ENCODE results near the gene DHRS13.
"Not testable (repeated sequence)": the region's sequence is repeated elsewhere in the genome, so short reads cannot be mapped to it uniquely, and the experiment has no call there.

The DHRS13 gene

DNA sequence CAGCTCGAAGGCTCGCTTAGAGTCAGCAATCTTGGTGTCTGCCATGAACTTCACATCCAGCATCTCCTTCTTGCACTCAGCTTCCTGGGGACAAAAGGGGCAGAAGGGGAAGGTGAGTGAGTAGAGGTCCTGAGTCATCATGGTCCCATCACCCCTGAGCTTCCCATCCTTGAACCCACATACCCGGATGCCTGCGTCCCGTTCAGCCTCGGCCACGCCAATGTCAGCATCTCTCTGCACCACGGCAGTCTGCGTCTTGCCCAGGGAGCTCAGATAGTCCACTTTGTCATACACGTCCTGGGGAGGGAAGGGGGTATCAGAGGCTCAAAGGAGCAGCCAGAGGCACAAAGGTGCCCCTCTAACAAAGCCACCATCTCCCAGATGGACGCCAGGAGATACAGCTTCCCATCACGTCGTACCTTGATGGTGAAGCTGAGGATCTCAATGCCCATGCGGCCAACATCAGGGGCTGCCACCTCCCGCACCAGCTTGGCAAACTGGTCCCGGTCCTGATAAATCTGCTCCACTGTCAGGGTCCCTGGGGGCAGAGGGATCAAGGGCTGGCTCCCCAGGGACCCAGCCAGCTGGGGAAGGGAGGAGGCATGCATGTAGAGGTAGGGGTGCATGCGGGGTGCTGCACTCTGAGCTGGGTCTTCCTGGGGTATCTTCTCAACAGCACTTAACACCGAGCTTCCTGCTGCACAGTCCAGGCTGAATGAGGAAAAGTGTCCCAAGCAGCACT is 20.6 kb downstream of the DHRS13 start:
- DNase-seq (ENCODE audit: low read depth), result no peak

DNA sequence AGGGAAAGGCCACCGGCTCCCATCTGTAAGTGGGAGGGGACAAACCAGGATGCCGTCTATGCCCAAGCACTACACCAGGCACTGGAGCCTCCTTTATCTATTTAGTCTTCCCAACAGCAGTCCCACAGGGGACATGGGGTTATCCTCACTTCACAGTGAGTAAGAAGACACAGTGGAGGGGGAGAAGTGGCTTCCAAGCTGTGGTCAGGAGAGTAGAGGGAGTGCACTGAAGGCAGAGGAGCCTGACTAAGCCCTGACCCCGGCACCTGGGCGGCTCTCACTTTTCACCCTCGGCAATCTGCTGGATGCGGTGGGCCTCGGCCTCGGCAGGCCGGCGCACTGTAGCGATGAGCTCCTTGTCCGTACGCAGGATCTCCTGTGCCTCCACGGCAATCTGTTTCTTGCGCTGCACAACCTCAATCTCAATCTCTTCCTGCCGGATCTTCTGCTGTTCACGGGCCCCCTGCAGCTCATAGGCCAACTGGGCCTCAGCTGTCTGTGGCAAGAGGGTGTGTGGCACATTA is 21.3 kb downstream of the DHRS13 start:
- no peak for DNase-seq (ENCODE audit: low read depth)

DNA sequence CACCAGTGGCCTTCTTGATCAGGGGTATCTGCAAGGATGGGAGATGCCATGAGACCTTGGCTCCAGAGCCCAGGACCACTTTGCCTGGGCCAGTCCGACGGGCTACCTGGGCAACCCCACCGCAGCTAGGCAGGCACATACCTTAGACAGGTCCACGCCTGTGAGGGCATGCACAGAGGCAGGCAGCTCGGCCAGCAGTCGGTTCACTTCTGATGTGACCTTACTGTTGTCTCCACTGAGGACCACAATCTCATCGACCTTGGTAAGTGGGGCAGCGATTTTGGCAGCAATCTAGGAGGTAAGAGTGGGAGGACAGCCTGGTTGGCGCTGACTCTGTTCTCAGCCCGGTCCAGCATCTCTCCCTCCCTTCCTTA is 22.3 kb downstream of the DHRS13 start:
- no peak for DNase-seq (ENCODE audit: low read depth)

DNA sequence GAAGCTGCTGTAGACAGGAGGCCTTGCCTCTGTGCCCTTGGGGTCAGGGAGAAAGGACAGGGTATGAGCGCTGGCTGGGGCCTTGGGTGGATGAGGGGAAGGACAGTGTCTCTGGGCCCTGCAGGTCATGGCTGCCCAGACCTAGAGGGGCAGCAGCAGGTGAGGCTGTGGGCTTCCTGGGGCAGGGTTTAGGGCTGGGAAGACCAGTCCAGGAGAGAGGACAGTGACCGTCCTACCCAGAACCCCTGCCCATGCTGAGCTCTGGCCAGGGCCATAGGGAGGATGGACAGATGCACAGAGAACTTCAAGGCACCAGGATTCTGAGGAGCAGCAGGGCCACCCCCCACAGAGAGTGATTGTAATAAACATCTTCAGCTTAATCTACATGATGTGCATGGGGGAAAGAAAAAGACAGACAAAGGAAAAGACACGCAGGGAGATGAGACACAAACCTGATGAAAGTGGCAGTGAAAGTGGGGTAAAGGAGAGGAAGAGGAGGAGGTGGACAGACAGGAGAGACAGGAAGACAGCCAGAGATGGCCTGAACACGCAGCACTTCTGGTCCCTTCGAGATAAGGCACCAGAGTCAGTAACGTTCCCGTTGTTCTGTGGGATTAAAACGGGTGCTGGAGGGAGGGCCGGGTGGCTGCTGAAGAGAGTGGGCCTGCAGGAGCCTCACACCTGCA is 22.9 kb downstream of the DHRS13 start:
- no peak for DNase-seq (ENCODE audit: low read depth)

DNA sequence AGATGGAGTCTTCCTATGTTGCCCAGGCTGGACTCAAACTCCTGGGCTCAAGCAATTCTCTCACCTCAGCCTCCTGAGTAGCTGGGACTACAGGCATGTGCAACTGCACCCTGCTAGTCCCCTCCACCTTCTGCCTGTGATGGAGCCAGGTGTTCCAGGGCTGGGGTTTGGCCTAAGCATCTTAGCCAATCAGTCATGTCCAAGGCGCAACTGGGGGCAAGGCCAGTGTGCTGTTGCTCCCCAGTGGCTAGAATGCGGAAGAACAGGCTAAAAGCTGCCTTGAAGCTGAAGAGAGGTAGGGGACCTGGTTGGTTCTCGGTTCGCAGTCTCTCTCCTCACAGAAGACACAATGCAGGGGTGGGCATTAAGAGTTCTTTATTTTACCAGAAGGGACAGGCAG is 23.9 kb downstream of the DHRS13 start:
- peak; percentile 26 for DNase-seq (ENCODE audit: low read depth)

DNA sequence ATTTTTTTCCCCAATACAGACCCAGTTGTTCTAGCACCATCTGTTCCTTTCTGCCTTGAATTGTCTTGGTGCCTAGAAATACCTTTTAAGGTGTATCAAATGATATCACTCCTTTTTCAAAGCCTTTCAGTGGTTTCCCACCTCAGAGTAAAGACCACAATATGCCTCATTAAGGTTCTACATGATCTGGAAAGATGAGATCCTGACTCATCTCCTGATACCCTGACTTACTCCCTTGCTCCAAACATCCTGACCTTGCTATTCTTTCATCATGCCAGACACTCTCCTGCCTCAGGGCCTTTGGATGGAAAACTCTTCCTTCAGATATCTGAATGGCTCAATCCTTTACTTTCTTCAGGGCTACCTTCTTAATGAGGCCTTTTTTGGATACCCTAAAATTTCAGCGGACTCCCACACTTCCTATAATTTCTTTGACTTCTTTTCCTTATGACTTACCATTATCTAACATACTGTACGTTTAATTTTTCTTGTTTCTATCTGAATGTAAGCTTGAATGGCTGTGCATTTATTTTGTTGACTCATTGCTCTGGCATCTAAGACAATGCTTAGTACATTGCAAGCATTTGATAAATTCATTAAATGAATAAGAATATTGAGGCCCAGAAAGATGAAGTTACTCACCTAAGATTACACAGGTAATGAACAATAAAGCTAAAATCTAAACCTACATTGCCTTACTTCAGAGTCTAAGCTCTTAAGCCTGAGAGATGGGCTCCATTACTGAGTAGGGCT is 24.5 kb downstream of the DHRS13 start:
- DNase-seq (ENCODE audit: low read depth), result no peak

DNA sequence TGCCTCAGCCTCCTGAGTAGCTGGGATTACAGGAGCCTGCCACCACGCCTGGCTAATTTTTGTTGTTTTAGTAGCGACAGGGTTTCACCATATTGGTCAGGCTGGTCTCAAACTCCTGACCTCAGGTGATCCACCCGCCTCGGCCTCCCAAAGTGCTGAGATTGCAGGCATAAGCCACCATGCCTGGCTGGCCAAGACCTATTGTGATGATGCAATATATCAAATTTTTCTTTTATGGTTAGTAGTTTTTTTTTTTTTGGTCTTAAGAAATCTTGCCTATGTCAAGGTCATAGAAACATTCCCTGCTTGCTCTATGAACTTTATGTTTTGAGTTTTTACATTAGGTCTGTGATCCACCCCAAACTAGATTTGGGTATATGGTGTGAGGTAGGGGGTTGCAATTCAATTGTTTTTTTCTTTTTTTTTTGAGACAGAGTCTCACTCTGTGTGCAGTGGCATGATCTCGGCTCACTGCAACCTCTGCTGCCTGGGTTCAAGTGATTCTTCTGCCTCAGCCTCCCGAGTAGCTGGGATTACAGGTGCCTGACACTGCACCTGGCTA is 25.6 kb downstream of the DHRS13 start:
- not testable (repeated sequence) for DNase-seq (ENCODE audit: low read depth)

DNA sequence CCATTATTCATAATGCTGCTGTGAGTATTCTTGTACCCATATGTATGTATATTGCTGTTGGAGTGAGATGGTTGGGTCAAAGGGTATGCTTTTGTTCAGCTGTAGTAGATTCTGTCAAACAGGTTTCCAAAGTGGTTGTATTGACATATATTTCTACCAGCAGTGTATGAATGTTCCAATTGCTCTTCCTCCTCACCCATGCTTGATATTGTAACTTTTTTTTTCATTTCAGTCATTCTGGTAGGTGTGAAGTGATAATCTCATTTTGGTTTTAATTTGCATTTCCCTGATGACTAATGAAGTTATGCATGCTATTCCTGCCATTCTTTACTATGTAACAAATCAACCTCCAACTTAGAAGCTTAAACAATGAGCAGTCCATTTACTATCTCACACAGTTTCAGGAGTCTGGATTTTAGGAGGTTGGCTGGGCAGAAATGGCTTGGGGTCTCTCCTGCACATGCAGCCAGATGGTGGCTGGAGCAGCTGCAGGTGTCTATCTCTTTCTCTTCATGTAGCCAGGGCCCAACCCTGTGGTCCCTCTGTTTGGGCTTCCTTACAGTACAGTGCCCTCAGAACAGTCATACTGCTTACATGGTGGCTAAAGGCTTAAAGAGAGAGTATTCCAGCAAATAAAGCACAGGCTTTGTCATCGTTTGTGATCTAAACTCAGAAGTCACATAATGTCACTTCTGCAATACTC is 26.9 kb downstream of the DHRS13 start:
- DNase-seq (ENCODE audit: low read depth), result no peak

DNA sequence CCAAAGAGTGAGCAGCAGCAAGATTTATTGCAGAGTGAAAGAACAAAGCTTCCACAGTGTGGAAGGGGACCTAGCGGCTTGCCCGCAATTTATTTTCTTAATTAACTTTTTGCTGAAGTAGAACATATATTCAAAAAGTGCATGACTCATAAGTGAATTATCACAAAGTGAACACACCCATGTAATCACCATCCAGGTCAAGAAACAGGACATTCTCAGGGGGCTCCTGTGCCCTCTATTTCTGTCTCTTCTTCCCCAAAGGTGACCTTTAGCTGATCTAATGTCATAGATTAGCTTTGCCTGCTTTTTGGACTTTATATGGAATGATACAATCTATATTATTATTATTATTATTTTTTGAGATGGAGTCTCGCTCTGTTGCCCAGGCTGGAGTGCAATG is 28.1 kb downstream of the DHRS13 start:
- no peak for DNase-seq (ENCODE audit: low read depth)

DNA sequence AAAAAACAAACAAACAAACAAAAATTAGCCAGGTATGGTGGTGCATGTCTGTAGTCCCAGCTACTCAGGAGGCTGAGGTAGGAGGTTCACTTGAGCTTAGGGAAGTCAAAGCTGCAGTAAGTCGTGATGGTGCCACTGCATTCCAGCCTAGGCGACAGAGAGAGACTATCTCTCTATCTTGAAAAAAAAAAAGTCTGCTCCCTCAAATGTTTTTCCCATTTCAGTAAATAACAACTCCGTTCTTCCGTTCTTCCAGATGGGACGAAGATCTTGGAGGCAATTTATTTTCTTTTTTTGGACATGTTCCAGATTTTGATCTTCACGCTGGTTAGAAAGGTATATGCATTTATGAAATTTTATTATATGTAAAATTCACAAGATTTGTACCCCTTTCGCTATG is 29.0 kb downstream of the DHRS13 start:
- no peak for DNase-seq (ENCODE audit: low read depth)

DNA sequence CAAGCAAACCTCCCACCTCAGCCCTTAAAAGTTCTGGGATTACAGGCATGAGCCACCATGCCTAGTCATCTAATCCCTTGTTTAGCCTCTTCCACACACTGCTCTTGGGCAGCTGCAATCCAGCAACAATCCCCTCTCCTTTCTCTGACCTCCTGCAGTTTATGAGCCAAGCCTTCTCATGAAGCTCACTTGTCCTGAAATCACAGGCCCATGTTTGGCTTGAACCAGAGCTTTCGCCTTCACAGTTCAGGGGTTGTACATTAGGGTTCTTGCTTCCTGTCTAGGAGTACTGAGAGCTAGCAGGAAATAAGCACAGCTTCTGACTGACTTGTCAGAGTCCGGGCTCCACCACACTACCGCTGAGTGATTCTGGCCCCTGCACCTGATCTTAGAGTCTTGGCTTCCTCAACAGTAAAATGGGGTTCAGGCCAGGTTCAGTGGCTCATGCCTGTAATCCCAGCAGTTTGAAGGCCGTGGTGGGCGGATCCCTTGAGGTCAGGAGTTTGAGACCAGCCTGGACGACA is 31.8 kb downstream of the DHRS13 start:
- DNase-seq (ENCODE audit: low read depth), result no peak

DNA sequence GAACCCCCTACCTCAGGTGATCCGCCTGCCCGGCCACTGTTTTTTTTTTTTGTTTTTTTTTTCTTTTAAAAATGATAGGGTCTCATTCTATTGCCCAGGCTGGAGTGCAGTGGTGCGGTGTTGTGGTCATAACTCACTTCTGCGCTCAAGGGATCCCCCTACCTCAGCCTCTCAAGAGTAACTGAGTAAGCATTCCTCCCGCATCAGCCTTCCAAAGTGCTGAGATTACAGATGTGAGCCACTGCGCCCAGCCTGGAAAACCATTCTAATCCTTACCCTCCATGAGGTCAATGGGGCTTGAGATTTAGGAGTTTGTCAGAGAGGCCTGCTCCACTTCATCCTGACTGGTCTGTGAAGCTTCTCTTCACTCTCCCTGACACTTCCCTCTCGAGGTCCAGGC is 35.6 kb downstream of the DHRS13 start:
- DNase-seq (ENCODE audit: low read depth), result no peak

DNA sequence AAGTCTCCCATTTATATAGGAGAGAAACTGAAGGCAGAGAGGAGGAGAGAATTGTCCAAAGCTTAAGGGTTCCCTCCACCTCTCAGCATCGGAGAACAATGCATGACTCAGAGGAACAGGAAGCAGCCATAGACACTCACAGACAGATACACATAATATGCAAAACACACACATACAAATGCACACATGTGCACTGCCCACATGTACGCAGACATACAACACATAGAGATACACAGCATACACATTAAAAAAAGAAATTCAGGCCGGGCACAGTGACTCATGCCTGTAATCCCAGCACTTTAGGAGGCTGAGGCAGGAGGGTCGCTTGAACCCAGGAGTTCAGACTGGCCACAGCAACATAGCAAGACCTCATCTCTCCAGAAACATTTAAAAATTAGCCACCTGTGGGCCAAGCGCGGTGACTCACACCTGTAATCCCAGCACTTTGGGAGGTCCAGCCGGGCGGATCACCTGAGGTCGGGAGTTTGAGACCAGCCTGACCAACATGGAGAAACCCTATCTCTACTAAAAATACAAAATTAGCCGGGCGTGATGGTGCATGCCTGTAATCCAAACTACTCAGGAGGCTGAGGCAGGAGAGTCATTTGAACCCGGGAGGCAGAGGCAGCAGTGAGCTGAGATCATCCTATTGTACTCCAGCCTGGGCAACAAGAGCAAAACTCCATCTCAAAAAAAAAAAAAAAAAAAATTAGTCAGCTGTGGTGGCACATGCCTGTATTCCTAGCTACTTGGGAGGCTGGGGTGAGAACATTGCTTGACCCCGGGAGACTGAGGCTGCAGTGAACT is 36.7 kb downstream of the DHRS13 start:
- no peak for DNase-seq (ENCODE audit: low read depth)

DNA sequence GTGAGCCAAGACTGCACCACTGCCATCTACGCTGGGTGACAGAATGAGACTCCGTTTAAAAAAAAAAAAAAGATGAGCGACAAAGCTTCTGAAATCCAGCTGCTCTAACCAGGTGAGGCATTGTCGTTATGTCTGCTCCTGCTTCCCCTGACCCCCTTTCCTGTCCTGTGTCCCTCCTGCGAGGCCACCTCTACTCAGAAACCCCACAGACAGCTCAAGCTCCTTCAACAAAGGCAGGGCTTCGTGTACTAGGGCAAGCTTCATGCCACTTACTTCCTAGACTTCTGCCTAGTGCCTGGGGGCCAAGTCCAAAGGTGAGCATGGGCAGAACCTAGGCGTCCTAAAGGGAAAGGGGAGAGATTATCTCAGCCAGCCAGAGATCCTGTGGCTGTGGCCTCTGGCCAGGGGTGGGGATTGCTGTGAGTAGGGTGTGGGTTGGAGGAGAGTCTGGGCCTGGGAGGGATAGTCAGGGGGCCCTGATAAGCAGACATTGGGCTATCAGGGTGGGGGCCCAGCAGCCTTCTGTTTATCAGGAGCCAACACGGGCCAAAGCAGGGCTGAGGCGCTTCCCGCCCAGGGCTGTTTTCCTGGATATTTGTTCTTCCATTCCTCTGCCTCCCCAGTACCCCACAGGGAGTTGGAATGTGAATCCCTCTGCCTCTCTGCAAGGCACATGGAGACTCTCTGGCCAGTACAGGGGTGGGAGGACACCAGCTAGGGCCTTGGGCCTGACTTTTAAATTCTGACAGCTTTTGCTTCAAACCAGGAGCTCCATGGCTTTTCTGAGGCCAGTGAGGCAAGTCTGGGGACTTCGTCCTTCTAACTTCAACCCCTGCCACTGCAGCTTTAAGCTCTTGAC is 37.7 kb downstream of the DHRS13 start:
- no peak for DNase-seq (ENCODE audit: low read depth)

DNA sequence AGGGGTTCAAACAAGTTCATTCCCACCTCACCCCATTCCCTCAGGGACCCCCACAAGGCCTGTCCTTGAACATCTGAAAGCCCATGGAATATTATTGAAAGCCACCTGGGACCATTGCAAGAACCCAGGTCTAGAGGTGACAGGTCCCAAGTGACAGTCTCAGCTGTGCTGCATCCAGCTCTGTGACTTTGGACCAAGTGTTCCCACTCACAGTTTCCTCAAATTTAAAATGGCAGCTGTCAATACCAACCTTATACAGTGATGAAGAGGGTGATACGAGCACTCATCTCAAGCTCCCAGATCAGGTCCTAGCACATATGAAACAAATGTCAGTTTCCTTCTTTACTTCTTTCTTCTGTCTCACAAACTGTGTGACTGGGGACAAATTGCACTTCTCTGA is 38.9 kb downstream of the DHRS13 start:
- no peak for DNase-seq (ENCODE audit: low read depth)

DNA sequence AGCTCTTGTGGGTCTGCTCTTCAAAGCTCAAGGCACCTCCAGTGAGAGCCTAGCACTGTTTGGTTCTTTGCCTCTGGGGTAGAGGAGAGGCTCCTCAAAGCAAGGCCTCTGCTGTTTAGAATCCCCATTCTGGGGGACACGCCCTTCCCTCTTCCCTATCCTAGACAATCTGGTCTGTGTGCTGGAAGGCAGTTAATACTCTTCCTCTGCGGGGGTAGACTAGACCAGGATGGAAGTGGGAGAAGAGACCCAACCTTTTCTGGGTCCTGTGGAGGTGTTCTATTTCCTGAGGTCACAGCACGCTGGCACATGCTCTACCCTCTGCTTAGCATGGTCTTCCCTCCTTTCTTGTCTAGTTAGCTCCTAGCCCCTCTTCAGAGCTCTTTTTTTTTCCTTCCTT is 40.3 kb downstream of the DHRS13 start:
- DNase-seq (ENCODE audit: low read depth), result no peak

DNA sequence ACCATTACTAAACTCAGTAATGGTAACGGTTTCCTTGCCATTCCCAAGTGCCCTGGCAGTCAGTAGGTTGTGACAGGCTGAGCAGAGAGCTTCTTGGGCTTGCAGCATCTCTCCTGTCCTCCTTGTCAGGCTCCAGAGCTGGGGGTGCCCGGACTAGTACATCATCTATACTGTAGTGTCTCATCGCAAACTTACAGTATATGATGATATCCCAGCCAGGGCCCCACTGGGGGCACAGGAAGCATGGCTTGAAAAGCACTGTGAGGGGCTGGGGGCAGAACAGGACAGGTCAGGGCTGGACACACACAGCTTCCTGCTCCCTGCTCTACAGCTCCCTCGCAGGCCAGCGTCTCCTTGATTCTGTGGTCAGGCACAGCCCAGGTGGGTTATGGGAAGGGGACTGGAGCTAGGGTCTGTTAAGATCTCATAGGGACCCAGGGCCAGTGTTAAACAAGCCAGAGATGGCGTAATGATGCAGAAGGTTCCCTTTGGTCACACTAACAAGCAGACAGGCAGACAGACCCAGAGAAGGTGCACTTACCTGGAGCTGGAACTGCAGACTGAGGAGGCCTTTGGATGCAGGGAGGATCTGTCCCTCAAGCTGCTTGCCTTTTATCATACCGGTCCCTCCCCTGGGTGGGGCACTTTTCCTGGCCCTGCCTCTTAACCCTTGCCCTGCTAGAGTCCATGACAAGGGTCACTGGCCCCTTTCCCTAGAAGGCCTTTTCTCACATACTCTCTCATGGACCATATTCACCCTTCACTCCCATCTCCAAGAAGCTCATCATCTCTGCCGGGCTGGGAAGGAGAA is 41.3 kb downstream of the DHRS13 start:
- no peak for DNase-seq (ENCODE audit: low read depth)

DNA sequence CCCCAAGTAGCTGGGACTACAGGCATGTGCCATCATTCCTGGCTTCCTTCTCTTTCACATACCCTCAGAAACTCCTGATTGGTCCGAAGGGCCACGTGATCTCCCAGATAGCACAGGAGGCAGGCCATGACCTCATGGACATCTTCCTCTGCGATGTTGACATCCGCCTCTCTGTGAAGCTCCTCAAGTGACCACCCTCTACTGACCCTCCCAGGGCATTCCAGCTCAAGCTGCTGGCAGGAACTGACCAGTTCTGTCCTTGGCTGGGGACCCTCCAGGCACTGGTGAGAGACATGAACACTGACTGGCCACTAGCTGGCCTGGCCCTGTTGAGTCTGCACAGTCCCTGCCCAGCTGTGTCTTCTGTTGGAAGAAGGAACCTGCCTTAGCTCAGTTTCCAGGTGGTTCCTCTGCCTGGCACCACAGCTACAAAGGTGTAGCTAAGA is 42.5 kb downstream of the DHRS13 start:
- DNase-seq (ENCODE audit: low read depth), result no peak

DNA sequence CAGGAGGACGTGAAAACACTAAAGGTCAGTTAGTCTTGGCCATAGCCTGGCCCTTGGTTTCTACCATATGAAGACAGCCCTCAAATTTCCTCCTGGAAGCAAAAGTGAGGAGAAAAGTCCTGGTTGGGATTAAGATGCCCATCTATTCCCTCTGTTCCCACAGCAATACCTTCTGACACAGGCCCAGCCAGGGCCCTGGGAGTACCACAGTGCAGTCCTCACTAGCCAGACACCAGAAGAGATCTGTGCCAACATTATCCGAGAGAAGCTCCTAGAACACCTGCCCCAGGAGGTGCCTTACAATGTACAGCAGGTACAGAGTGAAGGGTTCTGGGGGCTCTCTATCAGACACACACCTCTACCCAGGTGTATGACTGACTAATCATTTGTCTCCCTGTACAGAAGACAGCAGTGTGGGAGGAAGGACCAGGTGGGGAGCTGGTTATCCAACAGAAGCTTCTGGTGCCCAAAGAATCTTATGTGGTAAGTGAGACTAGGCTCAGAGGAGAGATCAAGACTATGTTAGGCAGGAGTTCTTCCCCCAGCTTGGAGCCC is 44.0 kb downstream of the DHRS13 start:
- no peak for DNase-seq (ENCODE audit: low read depth)
